ENCODE results near the gene ONECUT3.

- TF ChIP-seq, protein P1, sequence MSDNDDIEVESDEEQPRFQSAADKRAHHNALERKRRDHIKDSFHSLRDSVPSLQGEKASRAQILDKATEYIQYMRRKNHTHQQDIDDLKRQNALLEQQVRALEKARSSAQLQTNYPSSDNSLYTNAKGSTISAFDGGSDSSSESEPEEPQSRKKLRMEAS (CRISPR knock-in tag; IDR thresholded peaks at IDR 0.05), result no peak
- no peak for TF ChIP-seq NR3C1 (CRISPR knock-in tag; conservative IDR thresholded peaks at IDR 0.05; ENCODE audit: low read depth)
Observed at GRCh38 chr19:1767464-1767933, 14.2 kb downstream of the ONECUT3 start.

Measured in WTC11 (cell line).